NCI-H128 (cell line): ENCODE measurements around the gene NEXN.

ENCODE experiments used
- DNase-seq: peaks from one replicate; lab custom pipeline; 2025; ENCODE audit not compliant: unreplicated experiment; lab: John Stamatoyannopoulos, UW

NEXN gene

DNA sequence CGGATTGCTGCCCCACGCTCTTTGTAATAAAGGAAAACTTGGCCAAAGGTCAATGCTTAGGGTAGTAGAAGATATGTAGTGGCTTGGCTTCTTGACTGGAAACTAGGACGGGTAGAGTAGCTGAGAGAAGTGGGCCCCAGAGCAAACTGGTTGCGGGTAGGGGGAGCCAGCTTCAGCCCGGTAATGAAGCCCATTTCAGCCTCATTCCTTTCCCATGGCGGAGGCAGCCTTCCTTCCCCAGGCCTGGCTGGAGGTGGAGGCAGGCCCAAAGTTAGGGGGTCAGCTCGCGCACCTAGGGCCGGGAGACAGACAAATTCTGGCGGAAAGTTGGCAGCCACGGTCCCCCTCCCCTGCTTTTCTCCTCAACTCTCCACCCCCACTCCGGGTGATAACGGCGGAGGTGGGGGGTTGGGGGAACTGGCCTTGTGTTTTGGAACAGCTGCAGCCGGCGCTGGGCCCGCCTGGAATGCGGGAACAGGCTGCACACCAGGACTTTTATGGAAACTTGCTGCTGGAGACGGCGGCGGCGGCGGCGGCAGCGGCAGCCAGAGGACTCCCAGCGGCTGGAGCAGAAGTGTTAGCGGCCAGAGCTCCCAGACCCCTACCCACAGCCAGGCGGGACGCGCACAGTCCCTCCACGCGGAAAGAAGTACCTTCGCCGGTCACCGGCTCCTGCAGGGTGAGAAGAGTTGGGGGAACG, at the start of gene NEXN:
Gene NEXN, plus strand, starts transcription at position 544 of the 700 bp plus-strand sequence. CDS start 27,483 bp downstream, outside the sequence.
- DNase-seq = no peak

GRCh38 chr1:77841574-77841973, 46.9 kb upstream of the NEXN start:
- no peak for DNase-seq

GRCh38 chr1:77845951-77846350, 42.5 kb upstream of the NEXN start:
- DNase-seq = no peak

GRCh38 chr1:77846966-77847365, 41.5 kb upstream of the NEXN start:
- no peak for DNase-seq

DNA sequence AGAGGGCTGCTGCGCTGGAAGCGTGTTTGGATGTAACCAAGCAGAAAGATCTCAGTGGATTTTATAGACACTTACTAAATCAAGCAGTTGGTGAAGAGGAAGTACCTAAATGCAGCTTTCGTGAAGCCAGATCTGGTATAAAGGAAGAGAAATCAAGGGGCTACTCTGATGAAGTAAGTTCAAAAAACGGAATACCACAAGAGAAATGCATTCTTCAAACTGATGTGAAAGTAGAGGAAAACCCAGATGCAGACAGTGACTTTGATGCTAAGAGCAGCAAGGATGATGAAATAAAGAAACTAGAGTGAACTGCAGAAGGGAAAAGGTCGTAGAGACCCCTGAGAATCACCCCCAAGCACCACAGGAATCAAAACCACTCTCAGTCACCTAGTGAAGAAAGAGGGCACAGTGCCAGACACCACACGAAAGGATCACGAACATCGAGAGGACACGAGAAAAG, 40.8 kb upstream of the NEXN start:
- no peak for DNase-seq

- DNase-seq = no peak
These were observed 38.3 kb upstream of the NEXN start for GRCh38 chr1:77850082-77850481.

DNA sequence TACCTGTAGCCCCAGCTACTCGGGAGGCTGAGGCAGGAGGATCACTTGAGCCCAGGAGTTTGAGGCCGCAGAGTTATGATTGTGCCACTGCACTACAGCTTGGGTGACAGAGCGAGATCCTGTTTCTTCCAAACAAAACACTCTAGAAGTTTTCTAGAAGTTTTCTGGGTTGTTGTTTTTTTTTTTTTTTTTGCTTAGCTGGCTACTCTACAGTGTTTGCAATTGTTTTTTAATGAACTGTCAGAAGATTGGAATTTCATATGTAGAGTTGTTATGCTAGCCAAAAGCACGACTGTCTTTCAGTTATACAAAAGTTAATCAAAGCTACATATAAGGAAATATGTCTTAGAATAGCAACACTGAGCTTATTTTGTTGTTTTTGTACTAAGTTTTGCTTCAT, 30.9 kb upstream of the NEXN start:
- DNase-seq = no peak

GRCh38 chr1:77858725-77859124, 29.7 kb upstream of the NEXN start:
- DNase-seq = no peak

DNA sequence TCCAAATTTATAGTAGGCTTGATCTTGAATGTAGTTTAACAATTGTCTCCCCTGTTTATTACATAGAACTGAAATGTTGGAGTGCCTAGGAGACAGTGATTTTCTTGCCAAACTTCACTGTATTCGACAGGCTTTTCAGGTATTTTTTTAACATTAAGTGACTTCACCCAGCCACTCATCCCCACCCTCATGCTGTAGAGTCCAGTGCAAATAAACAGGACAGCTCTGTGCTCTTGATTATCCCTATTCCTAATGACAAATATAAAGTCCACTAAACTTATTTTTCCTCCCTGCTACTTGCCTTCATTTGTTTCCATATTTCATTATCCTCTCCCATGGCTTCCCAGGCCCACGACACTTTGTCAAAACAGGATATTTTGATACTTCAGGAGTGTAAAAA, 29.2 kb upstream of the NEXN start:
- DNase-seq = no peak

- no peak for DNase-seq
These were observed 22.1 kb upstream of the NEXN start for GRCh38 chr1:77866296-77866695.

DNA sequence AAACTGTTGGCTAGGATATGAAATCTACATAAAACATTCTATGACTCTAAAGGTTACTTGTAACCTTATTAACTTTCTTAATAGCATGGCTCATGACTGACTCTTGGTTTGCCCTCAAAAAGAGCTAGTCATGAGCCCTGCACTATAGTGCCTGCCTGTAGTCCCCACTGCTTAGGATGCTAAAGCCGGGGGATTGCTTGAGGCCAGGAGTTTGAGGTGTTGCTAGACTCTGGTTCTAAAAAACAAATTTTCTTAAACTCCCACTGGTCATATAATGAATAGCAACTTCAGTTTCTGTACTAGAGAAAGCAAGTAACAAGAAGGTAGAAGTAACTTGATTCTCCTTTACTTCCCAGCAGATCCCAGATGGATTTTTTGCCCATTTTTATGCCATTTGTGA, 15.8 kb upstream of the NEXN start:
- DNase-seq = no peak

GRCh38 chr1:77873461-77873860, 15.0 kb upstream of the NEXN start:
- DNase-seq = no peak

- no peak for DNase-seq
These were observed 13.5 kb upstream of the NEXN start for GRCh38 chr1:77874804-77875445.

DNA sequence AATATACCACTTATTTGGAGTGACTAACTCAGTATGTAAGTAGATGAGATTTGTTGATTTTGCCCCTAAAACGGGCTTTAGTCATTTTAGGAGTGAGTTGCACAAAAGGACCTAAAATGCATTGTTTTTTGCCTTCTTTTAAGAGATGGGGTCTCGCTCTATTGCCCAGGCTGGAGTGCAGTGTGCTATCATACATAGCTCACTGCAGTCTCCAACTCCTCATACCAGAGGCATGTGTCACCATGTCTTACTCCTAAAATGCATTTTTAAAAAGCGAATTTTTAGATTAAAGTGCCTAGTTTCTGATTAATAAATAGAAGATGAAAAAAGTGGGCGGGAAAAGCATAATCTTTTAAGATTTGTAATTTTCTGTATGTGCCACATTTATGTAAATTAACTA, 11.5 kb upstream of the NEXN start:
- DNase-seq = no peak

DNA sequence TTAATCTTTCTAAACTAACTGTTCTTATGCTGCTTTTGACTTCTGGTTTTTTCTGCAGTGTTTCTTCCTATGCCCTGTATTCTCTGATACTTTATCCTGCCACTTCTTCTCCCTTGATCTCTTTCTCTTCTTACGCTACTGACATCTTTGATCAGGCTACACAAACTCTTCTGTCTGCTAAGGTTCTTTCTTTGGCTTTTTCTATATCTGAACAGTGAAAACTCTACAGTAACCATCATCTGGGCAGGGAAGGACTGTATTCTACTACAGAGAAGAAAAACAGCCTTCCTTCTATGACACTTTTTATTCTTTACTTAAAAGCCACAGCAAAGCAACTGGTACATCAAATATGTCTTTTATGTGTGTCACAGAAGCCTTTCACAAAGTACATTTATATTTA, 7.4 kb upstream of the NEXN start:
- DNase-seq = no peak

GRCh38 chr1:77882411-77882810, 6.0 kb upstream of the NEXN start:
- DNase-seq = no peak

DNA sequence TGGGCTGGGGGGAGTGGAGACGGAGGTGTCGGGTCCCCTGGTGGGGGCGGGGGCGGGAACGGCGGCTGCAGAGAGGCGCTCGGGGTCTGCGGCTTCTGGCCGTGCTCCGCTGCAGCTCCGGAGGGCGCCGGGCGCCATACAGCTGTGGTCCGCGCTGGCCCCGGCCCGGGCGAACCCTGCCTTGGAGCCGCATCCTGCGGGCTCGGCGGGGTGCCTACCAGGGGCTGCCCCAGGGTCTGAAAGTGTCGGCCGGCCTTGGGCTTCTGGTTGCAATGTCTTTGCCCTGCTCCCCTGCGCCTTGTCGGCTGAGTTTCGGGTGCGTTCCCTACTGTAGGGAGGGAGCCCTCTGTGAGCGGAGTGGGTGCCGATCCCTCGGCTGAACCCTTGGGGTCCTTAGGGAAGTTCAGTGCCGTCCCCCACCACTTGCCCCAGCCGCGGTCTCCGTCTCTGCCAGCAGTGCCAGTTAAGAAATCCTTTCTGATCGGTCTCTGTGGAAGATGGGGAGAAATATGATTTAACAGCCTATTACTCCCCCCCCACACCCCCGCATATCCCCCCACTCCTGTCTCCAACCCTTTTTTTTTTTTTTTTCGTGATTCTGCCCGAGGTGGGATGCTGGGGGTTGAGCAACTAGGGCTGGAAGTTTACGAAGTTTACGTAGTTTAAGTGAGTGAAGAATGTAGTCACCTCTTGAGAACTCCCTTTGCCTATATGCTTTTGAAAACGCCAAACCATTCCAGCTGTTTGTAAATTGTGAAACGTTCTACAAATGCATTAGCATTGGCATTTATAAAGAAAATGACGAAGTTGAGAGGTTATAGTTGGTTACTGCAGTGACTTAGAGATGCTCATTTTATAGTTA, 588 bp downstream of the NEXN start:
- no peak for DNase-seq

DNA sequence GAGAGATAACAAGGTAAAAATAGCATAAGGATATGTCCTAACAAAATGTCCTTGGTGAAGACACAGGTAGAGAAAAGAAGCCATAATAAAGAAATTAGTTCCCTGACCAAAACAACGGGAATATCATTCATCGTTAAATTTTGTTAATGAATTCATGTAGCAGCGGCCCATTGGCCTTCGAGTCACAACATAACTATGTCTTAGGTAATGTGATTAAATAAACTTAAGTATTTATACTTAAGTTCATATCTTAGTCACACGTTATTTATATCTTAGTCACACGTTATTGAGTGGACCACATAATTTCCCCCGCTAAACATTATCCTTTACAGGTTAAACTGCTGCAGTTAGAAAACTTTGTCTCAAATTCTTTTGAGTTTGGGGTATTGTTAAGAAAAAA, 1.2 kb downstream of the NEXN start:
- no peak for DNase-seq

DNA sequence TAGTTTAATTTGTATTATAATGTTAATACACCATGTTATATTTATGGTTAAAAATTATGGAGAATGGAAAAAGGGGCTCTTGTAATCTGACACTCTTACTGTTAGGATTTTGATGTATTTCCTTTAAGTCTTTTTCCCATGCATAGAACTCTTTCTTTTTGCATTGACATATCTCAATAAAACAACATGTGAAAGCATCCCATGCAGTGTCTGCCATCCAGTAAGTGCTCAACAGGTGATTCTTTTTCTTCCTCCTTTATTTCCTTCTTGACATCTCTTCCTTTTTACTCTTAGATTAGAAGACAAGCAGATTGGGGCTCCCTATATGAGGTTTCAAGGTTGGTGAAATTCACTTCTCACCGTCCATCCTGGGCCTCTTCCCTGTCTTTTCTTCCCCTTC, 2.8 kb downstream of the NEXN start:
- DNase-seq = no peak

GRCh38 chr1:77899647-77900320, 11.4 kb downstream of the NEXN start:
- DNase-seq = no peak

GRCh38 chr1:77900687-77901293, 12.4 kb downstream of the NEXN start:
- no peak for DNase-seq
